ENCODE measurements around the gene PPP2R5C.

The PPP2R5C gene

DNA sequence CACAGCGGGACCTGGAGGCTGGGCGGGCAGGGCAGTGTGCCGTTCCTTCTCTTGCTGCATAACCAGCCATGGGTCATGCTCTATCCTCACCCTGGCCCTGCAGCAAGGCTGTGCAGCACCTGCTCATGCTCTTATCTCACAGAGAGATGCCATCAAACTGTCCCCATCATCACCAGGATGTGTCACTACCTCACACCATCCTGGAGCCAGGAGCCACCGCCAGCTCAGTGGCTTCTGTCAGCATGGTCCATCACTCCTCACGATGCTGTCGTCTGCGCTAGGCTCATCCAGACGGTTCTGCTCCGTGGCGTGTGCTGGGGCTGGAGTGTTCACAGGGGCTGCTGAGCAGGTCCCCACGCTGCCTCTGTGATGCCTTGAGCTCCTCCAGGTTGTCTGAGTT is 125.7 kb downstream of the PPP2R5C start:
- no peak for DNase-seq (ENCODE audit: low spot score)

DNA sequence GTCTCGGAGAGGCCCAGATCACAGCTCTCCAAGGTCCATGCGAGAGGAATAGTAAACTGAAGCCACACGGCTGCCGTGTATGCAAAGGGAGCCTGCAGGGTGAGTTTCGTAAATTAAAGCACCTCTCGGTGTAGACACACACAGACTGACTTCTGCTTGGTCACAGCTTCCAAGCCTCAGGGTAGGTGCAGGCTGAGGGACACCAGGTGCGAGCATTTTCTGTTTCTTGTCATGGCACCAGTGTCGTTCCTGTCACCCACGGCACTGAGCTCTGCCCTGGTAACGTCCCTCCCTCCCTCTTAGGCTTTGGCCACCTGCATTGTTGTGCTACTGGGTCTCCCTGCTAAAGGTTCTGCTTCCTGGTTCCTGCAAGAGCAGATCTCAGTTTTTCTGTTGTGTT is 126.7 kb downstream of the PPP2R5C start:
- no peak for DNase-seq (ENCODE audit: low spot score)

DNA sequence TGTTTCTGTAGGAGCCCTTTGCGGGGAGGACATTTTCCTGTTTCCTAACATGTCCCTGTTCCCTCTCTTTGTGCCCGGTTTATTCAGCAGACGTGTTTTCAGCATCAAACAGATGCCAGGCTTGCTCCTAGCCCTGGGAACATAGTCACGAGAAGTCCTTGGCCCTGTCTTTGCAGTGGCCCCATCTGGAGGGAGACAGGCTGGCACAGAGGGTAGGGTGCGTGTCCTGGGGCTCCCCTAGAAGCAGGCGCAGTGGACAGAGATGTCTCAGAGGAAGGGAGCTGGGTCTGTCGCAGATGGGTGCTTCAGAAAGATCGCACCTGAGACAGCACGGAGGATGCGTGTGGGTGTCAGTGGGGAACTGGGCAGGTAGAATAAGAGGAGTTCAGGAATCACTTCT is 127.9 kb downstream of the PPP2R5C start:
- DNase-seq (ENCODE audit: low spot score), result no peak

DNA sequence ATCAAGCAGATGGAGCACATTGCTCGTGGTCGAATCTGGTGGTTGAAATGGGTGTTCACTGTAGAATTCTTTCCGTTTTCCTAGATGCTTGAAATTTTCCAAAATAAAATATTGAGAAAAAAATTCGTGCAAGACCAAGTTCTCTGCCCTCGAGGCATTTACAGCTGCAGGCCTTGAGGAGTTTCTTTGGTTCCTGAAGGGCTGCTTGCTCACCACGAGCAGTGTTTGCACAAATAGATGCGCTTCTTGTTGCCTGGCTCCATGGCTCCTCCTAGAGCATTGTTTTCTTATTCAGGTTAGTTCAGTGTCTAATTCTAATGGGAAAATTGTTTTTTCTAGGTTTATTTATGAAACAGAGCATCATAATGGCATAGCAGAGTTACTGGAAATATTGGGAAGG is 128.4 kb downstream of the PPP2R5C start:
- no peak for DNase-seq (ENCODE audit: low spot score)

DNA sequence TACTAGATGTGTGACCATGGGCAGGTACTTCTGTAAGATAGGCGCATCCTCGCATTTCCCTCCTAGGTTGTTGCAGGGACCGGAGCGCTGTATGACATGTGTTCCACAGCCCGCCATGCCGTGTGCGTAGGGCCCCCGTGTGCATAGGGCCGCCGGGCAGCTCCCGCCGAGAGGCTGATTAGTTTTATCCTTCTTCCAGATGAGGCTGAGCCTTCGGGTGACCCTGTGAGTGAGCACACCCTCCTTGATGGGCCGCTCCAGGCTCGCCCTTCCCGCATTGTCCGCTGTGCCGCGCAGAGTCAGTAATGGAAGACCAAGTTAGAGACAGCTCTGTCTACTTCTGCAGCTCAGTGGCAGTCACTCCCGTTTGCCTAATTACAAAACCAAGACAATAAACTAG is 130.0 kb downstream of the PPP2R5C start:
- no peak for DNase-seq (ENCODE audit: low spot score)

DNA sequence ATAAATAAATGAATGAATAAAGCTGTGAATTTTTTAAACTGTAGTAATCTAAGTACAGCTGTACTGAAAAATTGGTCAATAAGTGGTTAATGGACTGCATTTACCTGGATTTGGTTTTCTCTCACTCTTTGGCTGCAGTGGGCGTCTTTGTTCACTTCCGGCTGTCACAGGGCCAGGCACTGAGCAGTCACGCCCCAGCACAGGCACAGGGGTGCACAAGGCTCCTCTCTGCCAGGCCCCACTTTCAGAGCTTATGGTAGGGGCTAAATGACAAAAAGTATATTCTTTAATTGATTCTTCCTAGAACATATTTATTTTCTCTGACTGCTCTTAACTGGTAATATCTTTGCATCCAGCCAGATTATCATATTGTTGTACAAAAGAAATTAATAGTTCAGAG is 132.2 kb downstream of the PPP2R5C start:
- DNase-seq (ENCODE audit: low spot score), result no peak

DNA sequence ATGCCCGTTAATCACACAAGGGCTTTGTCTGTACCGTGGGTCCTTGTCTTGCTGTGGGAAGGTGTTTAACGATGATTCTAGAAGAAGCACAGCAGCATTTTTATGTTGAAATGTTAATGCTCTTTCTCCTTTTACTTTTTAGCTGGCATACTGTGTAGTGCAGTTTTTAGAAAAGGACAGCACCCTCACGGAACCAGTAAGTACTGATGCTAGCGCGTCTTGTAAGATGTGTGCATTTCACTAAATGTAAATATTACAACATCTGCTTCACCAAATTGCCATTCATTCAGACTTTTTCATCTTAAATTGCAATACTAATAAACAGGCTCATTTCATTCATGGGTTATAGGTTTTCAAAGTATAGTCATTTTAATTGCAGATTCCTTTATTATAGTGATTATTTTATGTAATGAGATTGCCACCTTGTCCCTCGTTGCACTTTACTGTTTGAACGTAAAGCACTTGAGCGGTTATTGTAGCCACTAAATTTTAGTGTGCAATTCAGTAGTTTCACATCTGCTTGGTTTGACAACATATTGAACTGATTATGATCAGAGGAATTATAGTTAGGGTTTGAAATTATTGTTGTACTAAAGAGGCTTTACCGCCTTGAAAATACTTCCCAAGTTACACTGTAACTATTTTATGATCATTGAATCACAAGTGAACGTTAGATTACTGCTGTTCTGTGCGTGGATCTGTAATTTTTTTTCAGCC is 133.0 kb downstream of the PPP2R5C start:
- no peak for DNase-seq (ENCODE audit: low spot score)

DNA sequence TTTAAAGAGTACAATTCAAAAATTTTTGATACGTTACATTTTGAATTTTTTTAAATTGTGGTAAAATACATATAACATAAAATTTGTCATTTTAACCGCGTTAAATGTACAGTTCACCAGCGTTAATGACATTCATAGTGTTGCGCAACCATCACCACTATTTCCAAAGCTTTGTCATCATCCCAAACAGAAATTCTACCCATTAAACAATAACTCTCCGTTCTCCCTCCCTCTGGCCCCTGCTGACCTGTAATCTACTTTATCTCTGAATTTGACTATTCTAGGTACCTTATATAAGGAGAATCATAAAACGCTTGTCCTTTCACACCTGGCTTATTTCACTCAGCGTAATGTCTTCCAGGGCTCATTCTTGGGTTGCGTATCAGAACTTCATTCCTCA is 133.7 kb downstream of the PPP2R5C start:
- no peak for DNase-seq (ENCODE audit: low spot score)

DNA sequence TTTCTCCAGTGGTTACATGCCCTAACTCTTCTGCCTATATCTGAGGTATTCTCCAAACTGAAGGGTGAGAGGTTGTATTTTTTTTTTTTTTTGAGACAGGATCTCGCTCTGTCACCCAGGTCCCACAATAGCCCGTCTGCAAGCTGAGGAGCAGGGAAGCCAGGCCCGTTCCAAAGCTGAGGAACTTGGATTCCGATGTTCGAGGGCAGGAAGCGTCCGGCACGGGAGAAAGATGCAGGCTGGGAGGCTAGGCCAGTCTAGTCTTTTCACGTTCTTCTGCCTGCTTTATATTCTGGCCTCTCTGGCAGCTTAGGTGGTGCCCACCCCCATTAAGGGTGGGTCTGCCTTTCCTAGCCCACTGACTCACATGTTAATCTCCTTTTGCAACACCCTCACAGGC is 135.8 kb downstream of the PPP2R5C start:
- no peak for DNase-seq (ENCODE audit: low spot score)

DNA sequence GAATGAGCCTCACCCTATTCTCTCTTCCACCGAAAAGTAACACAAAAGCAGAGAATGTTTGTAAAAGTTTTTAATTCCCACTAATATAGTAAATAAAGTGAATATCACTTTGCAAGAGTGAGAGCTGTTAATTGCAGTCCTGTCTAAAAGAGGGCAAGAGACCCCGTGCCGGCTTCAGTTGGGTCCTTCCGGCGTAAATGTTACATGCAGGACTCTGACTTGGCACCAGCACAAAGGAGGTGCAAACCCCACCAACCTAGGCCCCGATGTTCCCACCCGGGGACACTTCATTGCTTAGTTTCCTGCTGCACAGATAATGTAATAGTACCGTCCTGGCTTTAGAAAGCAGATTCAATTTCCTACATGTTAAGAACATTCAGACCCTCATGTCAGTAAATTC is 136.9 kb downstream of the PPP2R5C start:
- DNase-seq (ENCODE audit: low spot score), result no peak

DNA sequence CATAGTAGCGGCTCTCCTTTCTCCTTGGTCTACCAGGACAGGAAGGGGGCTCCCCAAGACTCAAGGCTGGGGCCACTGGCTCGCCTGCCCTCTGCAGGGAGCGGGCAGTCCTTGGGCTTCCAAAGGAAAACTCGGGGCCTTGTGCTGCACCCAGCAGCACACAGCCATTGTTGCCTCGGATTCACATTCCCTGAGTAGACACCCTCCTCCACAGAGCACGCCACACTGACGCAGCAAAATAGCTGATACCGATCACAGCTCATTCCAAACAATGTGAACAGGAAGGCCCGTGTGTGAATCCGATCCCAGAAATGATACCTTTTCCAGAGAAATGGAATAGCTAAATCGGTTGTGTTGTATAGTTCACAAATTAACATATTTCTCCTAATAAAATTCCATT is 137.8 kb downstream of the PPP2R5C start:
- DNase-seq (ENCODE audit: low spot score), result no peak

DNA sequence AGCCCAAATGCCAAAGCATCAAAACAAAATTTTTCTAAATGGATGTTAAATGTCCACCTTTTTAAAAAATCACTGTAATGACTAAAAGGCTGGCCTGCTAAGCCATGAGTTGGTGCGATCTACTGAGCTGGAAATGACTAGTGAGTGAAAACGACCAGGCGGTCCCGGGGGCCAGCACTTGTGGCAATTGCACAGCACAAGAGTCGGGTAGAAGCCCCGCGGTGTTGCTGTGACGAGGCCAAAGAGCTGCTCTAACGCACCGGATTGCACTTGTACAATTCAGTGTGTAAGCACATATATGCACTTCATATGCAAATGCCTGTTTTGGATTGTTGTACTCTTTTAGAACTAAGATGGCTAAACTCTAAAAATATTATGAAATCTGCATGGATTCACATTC is 138.7 kb downstream of the PPP2R5C start:
- no peak for DNase-seq (ENCODE audit: low spot score)

DNA sequence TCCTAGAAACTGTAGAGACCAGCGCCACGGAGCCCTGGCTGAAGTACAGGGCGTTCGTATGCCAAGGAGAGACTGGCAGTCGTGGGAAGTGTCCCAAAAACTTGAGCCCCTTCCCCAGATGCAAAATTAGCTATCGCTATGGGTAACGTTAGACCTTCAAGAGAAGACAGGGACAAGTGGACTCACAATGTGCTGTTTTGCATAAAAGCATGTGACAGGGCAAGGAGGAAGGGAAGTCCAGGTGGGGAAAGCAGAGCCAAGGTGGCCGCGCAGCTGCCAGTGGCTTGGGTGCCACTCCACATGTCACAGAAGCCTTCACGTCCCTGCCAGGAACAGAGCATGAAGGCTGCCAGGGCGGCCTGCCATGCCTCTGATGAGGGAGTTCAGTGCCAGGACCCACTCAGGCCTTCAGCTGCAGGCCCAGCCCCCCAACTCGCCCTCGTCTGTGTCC is 141.6 kb downstream of the PPP2R5C start:
- no peak for DNase-seq (ENCODE audit: low spot score)

DNA sequence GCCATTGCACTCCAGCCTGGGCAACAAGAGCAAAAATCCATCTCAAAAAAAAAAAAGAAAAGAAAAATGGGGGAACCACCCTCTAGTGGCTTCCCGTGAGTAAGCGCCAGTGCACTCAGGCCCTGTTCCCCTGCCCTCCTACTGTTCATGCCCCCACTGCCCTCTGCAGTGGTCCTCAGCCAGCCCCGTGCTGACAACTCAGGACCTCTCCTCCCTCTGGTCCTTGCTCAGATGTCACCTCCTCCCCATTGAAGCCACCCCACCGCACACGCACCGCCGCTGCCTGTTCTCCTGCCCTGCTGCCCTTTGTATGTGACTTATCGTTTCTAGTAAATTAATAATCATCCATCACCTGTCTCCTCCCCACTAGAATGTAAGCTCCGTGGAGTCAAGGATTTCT is 144.1 kb downstream of the PPP2R5C start:
- DNase-seq (ENCODE audit: low spot score), result no peak

DNA sequence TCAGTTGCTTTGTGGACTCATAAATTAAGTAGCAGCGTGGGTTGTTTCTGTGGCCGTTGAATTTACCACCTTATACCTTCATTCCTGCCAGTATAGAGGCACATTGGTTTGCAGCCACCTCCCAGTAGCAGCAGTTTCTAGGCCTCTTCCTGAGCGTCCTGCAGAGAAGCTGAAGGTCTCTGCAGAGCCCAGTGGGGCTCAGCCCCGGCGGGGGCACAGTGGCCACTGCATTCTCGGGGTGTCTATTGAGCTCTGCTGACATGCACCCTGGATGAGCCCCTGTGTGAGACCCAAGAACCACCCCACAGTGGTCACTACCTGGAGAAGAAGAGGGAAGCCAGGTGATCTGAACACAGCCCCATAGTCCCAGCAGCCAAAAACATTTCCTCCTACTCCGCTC is 145.1 kb downstream of the PPP2R5C start:
- DNase-seq (ENCODE audit: low spot score), result no peak

DNA sequence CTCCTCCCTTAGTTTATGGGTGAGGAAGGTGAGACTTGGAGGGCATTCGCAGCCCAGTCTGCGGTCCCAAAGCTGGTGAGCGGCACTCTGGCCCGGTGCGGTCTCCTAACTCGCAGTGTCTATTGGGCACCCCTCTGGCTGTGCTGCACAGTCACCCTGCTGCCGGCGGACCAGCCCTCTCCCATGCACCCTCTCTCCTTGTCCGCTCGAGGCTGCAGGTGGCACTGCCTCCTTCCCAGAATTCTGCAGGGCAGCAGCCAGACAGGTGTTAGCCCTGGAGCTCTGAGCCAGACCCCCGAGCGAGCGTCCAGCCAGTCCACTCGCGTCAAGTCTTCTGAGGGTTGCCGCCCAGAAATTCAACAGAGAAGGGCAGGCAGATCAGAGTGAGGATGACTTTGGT is 146.1 kb downstream of the PPP2R5C start:
- DNase-seq (ENCODE audit: low spot score), result no peak

DNA sequence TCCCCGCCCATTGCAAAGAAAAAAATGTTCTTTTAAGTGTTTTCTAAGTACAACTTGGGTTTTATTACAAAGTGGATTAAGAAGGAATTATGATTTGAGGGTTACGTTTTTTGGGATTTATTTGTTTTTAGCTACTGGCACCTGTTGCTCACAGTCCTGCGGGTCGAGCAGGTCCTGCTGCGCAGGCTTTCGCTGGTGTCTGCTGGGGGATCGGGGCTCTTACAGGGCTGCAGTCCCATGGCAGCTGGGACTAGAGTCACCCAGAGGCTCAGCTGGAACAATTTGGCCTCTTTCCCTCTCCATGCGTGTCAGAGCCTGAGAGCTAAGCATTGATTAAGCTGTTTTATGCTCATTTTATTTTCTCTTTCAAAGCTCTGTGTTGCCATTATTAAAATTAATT is 147.3 kb downstream of the PPP2R5C start:
- no peak for DNase-seq (ENCODE audit: low spot score)

DNA sequence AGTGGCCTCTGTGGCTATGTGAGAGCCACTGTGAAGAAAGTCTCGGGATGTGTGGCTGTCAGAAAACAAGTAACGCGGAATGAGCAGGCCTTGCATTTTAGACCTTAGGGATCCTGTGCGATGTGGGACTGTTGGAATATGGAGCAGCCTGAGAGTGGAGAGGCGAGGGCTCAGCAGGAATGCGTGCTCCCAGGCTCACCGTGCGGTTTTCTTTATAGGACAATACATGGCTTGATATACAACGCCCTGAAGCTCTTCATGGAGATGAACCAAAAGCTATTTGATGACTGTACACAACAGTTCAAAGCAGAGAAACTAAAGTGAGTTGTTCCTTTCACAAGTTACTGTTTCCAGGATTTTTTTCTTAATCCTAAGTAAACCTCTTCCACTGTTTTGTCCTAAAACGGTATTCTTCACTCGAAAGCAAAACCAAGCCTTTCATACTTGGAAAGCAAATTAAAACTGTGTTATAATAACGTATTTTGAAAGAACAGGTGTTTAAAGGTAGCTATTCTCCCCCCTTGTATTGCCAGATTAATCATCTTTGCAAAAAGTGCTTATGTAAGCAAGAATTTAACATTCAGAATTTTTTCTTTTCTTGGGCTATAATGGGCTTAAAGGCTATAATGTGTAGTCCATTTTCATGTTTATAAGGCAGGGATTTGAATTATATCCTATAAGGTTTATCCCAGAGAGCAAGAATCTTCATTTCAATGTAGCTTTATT is 148.0 kb downstream of the PPP2R5C start:
- no peak for DNase-seq (ENCODE audit: low spot score)

DNA sequence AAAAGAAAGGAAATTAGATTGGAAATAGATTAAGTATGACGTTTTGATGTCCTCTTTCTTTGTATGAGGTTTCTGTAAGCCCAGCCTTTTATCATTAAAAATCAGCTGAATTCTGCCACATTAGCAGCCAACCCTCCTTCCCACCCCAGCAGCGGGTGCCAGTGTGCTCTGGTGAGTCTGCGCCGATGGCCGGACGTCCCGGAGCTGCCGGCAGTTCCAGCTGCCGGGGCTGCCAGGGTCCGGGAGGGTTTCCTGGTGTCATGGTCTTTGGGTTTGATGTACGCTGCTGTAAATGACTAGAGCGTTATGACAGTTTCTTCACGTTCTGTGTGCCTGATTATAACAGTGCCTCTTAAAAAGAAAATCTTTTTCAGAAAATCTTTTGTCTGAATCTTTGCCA is 151.3 kb downstream of the PPP2R5C start:
- no peak for DNase-seq (ENCODE audit: low spot score)

DNA sequence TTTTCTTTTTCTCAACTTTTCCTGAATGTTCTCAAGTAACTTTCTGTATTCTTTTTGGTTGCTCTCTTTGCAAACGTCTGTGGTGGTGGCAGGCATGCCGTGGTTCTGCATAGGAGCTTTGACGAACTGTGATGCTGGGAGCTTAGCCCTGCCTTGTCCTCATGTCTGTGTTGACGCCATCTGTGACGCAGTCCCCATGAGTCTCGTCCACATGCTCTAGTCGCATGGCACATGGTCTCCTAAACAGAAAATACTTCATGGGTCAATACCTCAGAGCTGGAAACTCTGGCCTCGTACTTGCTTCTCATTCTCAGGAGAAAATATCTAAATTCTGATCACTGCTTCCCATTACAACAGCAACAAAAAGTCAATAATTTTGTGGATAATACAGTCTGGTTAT is 152.6 kb downstream of the PPP2R5C start:
- no peak for DNase-seq (ENCODE audit: low spot score)

DNA sequence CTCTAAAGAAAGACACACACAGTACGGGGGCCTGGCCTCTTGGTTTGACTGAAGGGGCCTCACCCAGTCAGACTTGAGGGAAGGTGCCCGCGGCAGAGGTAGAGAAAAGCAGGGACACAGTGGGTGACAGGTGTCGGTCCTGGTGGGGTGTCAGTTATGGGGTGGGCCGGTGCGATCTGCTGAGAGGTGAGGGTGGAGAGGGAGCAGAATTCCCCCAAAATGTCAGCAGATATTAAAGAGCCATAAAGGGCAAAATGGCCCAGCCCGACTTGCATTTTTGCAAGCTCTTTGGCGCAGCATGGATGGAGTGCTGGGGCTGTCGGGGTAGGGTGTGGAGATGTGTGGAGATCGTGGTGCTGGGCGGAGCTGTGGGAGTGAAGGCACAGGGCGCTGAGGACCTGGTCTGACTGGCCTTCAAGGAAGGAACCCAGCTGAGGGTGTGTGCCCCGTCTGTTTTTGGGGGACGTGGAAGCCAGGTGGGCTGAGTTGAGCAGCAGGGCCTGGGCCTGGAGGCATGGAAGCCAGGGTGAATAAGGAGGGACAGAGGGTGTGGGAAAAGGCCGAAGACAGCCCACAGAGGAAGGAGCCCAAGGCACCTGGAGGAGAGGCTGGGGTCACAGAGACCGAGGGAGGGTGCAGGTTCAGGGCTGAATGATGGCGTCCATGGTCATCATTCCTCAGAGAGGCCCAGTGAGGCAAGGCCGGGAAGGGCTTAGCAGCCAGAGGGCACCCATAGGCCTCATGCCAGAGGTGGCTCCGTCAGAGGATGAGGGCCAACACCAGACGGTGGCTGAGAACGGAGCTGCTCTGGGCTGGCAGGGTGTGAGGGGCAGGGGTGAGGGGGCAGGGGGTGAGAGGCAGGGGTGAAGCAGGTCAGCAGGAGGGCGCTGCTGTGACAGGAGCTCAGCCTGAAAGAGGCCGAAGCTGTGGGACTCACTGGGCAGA is 154.6 kb downstream of the PPP2R5C start:
- no peak for DNase-seq (ENCODE audit: low spot score)

DNA sequence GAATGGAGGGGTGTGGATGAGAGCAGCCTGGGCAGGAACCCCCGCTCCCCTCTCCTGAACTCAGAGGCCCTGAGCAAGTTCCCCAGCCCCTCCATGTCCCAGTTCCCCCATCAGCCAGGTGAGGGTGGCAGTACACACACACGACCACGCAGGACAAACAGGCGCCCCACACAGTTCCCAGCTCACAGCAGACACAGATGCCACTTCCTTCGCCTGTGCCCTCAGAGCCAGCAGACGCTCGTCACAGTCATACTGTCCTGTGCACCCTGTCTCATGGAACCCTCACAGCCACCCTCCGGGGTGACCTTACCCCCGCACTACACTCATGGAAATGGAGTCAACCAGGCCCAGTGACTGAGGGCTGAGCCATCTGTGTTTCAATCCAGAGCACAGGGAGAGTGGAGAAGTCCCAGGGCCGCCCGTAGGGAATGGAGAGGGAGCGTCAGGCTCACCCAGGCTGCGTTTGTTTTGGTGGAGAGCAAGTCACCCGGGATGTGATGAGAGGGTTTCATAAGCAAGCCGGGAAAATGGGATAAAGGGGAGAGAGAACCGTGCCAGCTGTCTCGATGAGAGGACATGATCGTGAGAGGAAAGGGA is 155.4 kb downstream of the PPP2R5C start:
- no peak for DNase-seq (ENCODE audit: low spot score)

Data from kidney tubule cell (primary cell).